ENCODE results near the gene CREBZF. TPM values are rescaled to one million over a fixed set of nuclear protein-coding genes. Genes with fewer than 3 reads are reported as not detected.

CREBZF gene
- total RNA-seq, 1 experiment from 2014 or later: 50.2 TPM

DNA sequence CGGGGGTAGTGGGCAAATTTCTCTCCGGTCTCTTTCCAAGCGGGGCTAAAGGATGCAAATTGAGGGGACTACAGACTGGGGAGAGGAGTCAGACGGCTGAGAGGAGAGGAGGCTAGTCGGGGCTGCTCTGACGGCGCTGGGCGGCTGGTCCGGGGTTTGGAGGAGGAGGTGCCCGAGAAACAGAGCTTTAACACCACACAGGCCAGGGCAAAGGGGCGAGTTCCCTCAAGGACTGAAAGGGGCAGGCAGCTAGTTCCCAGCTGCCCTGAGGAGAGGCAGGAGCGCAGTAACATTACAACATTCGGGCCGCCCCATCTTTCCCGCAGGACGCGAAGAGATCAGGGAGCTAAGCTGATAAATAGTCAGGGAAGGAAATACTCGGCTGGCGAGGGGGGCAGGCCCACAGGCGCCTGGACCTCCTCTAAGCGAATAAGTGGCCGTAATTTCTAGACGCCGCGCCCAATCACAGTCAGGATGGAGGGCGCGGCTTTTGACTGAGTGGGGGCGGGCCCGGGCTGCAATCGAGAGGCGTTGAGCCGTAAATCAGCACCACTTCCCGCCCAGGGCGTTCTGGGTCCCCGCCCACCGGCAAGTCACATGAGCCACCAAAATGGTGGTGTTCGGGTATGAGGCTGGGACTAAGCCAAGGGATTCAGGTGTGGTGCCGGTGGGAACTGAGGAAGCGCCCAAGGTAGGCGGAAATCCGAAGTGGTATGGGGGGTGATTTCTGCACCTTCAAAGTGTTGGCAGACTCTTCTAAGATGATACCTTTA, 36.7 kb downstream of the CREBZF start, which contains the start of gene TMEM126B:
Gene TMEM126B, plus strand, starts transcription at position 596 of the 773 bp plus-strand sequence. Its CDS starts 15 bp downstream, at position 611.
- peak; percentile 98 for DNase-seq
- WGBS (ENCODE audit: extremely low coverage, insufficient read length, low lambda C conversion rate): no CpG with 5 or more reads among the region's 41 CpGs
- Histone ChIP-seq H3K18ac (ENCODE audit: insufficient read length, low read depth, low read length) (peak within 1 kb of the TSS; percentile 18), H4K5ac (ENCODE audit: insufficient read length, low read depth, low read length) (peak within 1 kb of the TSS; percentile 91), H3T11ph (ENCODE audit: low read length) (no peak within 1 kb of the TSS), H4K91ac (ENCODE audit: insufficient read length, low read depth, low read length) (no peak within 1 kb of the TSS), H2AFZ (ENCODE audit: low read length) (peak within 1 kb of the TSS; percentile 7), H2AK5ac (ENCODE audit: insufficient read length, low read length) (no peak within 1 kb of the TSS), H2BK15ac (ENCODE audit: low read depth, low read length) (no peak within 1 kb of the TSS), H4K8ac (replicated peaks; ENCODE audit: insufficient read length, low read depth, low read length) (no peak within 1 kb of the TSS), H3K23me2 (ENCODE audit: insufficient read length, low read depth, low read length, poor library complexity, severe bottlenecking) (peaks cover 6% of the 10 kb centered on the region), H2BK120ac (ENCODE audit: low read depth, low read length, poor library complexity, severe bottlenecking) (no peak within 1 kb of the TSS), H3K9ac (ENCODE audit: extremely low read depth, insufficient read length, low read length) (peak within 1 kb of the TSS; percentile 93), H3K27me3 (ENCODE audit: insufficient read depth, low read length) (no peaks in the 10 kb centered on the region), H2BK5ac (ENCODE audit: insufficient read length, low read length) (peak within 1 kb of the TSS; percentile 30), H3K56ac (ENCODE audit: insufficient read length, low read depth, low read length) (peak within 1 kb of the TSS; percentile 93), H4K20me1 (ENCODE audit: control insufficient read depth, insufficient read depth, insufficient read length) (no peaks in the 10 kb centered on the region), H3K14ac (ENCODE audit: insufficient read depth, low read length) (no peak within 1 kb of the TSS), H3K27ac (ENCODE audit: insufficient read length, low read depth, low read length) (peak within 1 kb of the TSS; percentile 15), H2BK20ac (ENCODE audit: low read depth, low read length, poor library complexity, severe bottlenecking) (no peak within 1 kb of the TSS), H3K4me1 (ENCODE audit: insufficient read depth, low read length) (no peaks in the 10 kb centered on the region), H3K79me2 (ENCODE audit: insufficient read depth, low read length) (peaks cover 21% of the 10 kb centered on the region; the same call in 1 of the 2 replicates), H3K4me2 (ENCODE audit: insufficient read depth, insufficient read length, low read length) (peak within 1 kb of the TSS; percentile 94), H3K9me3 (ENCODE audit: control insufficient read depth, low read depth, low read length) (no peaks in the 10 kb centered on the region), H3K79me1 (ENCODE audit: insufficient read depth, low read depth, low read length, poor library complexity, severe bottlenecking) (no peaks in the 10 kb centered on the region), H3K4ac (ENCODE audit: low read depth, low read length) (no peak within 1 kb of the TSS), H2BK12ac (ENCODE audit: insufficient read length, low read depth, low read length) (no peak within 1 kb of the TSS), H3K23ac (ENCODE audit: insufficient read length, low read depth, low read length) (no peak within 1 kb of the TSS)
- H3K9me3 Mint-ChIP-seq: no peaks in the 10 kb centered on the region
- no peaks in the 10 kb centered on the region for H3K27me3 Mint-ChIP-seq (ENCODE audit: low read depth)
- peaks cover 25 to 28% of the 10 kb centered on the region in 2 experiments for H3K4me1 Mint-ChIP-seq
- no peak for TF ChIP-seq CTCF (conservative IDR thresholded peaks at IDR 0.05)
- peak within 1 kb of the TSS; percentile 91 to 97 for H3K4me3 Mint-ChIP-seq
- H3K36me3 Mint-ChIP-seq (ENCODE audit: insufficient read depth in 1 of 3, low read depth in 3 of 3): peaks cover 10 to 21% (median 13%) of the 10 kb centered on the region in 3 experiments; a peak in 6 of 7 replicates
- H3K27ac Mint-ChIP-seq: peak within 1 kb of the TSS; percentile 98 to 99 (median 99)

All from H9 (cell line).